COLO668 (cell line): ENCODE measurements around the gene SPOCK3.
A peak's percentile ranks its signal among the peaks of the same experiment; 100 is the strongest.

ENCODE experiments used
- DNase-seq: peaks from one replicate; lab custom pipeline; 2025; ENCODE audit not compliant: unreplicated experiment; lab: John Stamatoyannopoulos, UW

The SPOCK3 gene

GRCh38 chr4:167041524-167041923 lies 192.8 kb downstream of the SPOCK3 start:
- no peak for DNase-seq

GRCh38 chr4:167035390-167035789 lies 198.9 kb downstream of the SPOCK3 start:
- no peak for DNase-seq

- DNase-seq: no peak
Measured at GRCh38 chr4:167034983-167035382, 199.3 kb downstream of the SPOCK3 start.

GRCh38 chr4:167032871-167033270 lies 201.4 kb downstream of the SPOCK3 start:
- DNase-seq: no peak

GRCh38 chr4:167031534-167032156 lies 202.6 kb downstream of the SPOCK3 start:
- no peak for DNase-seq

- no peak for DNase-seq
Measured at GRCh38 chr4:167028976-167029375, 205.3 kb downstream of the SPOCK3 start.

GRCh38 chr4:167025670-167026069 lies 208.6 kb downstream of the SPOCK3 start:
- DNase-seq: no peak

GRCh38 chr4:167023364-167023925 lies 210.8 kb downstream of the SPOCK3 start:
- no peak for DNase-seq

- peak; percentile 53 for DNase-seq
Measured at GRCh38 chr4:167021545-167022155, 212.6 kb downstream of the SPOCK3 start.

- no peak for DNase-seq
Measured at GRCh38 chr4:167020410-167020809, 213.9 kb downstream of the SPOCK3 start.

- no peak for DNase-seq
Measured at GRCh38 chr4:167014944-167015343, 219.3 kb downstream of the SPOCK3 start.

- no peak for DNase-seq
Measured at GRCh38 chr4:167003326-167003725, 231.0 kb downstream of the SPOCK3 start.

GRCh38 chr4:167000141-167000852 lies 234.0 kb downstream of the SPOCK3 start:
- no peak for DNase-seq

GRCh38 chr4:166996216-166996615 lies 238.1 kb downstream of the SPOCK3 start:
- no peak for DNase-seq

- DNase-seq: no peak
Measured at GRCh38 chr4:166994686-166995085, 239.6 kb downstream of the SPOCK3 start.

- no peak for DNase-seq
Measured at GRCh38 chr4:166991006-166991561, 243.2 kb downstream of the SPOCK3 start.

- DNase-seq: no peak
Measured at GRCh38 chr4:166989886-166990285, 244.4 kb downstream of the SPOCK3 start.

- DNase-seq: no peak
Measured at GRCh38 chr4:166987026-166987425, 247.3 kb downstream of the SPOCK3 start.

GRCh38 chr4:166981847-166982246 lies 252.4 kb downstream of the SPOCK3 start:
- DNase-seq: no peak

GRCh38 chr4:166980419-166980818 lies 253.9 kb downstream of the SPOCK3 start:
- DNase-seq: no peak

GRCh38 chr4:166977596-166977995 lies 256.7 kb downstream of the SPOCK3 start:
- no peak for DNase-seq

GRCh38 chr4:166972071-166972470 lies 262.2 kb downstream of the SPOCK3 start:
- no peak for DNase-seq
